ENCODE measurements around the gene RANBP17.
"Not testable (repeated sequence)": the region's sequence is repeated elsewhere in the genome, so short reads cannot be mapped to it uniquely, and the experiment has no call there.

RANBP17 gene

DNA sequence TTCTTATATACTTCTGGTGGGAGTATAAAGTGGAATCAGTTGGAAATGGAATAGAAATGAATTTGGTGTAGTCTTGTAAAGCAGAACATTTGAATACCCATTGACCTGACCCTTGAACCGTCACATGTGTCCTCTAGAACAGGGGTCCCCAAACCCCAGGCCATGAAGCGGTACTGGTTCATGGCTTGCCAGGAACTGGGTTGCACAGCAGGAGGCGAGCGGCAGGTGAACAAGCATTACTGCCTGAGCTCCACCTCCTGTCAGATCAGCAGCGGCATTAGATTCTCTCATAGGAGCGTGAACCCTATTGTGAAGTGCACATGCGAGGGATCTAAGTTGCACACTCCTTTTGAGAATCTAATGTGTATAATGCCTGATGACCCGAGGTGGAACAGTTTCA, 80.0 kb downstream of the RANBP17 start:
- no peak for DNase-seq (ENCODE audit: low spot score)

DNA sequence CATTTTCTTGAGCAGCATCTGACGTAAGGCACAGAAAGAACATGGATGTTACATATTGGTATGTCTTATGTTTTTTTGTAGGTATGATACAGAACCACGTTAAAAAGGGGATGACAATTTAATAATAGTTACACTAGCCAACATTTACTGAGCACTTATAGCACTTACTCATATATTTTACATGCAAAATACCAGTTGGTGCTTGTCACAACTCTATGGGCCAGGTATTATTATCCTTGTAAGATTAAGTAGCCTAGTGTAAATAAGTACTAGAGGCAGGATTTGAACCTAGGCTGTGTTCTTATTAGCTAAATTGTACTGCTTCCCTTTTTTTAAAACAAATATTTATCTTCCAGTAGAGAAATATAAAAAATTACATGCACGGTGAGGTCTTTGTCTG, 83.5 kb downstream of the RANBP17 start:
- DNase-seq (ENCODE audit: low spot score) = no peak

DNA sequence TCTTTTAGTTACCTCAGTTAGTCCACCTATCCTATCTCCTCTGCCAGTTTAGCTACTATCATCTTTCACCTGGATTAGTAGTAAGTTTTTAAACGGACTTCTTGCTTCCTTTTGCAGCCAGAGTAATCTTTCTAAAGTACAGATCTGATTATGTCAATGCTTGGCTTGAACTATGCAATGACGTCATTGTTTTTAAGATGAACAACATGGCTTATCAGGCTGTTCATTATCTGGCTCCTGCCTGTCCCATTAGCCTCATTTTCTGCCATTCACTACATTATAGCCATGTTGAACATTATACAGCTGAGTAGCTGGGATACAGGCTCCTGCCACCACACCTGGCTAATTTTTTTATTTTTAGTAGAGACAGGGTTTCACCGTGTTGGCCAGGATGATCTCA, 98.7 kb downstream of the RANBP17 start:
- no peak for DNase-seq (ENCODE audit: low spot score)

DNA sequence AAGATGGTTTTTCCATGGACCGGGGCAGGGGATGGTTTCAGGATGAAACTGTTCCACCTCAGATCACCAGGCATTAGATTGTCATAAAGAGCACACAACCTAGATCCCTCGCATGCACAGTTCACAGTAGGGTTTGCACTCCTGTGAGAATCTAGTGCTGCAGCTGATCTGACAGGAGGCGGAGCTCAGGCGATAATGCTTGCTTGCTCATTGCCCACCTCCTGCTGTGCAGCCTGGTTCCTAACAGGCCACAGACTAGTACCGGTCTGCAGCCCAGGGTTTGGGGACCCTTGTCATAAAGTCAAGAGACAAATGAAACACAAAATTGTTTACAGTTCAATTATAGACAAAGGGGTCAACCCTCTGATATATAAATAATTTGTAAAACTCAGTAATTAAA, 101.7 kb downstream of the RANBP17 start:
- no peak for DNase-seq (ENCODE audit: low spot score)

DNA sequence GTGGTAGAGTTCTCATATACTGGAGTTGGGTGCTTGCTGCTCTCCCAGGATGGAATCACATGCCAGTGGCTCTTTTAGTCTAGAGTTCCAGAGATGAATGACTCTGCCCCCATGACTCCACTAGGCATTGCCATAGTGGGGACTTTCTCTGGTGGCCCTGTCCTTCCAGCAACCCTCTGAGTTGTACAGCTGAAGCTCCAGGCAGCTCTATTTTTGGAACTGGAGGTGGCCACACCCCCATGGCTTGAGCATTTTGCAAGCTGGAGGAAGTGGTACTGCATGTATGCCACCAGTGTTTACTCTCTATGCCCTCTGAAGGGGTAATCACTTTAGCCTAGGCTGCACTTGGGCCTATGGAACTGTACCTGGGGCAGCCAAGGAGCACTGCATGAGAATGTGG, 112.6 kb downstream of the RANBP17 start:
- no peak for DNase-seq (ENCODE audit: low spot score)

DNA sequence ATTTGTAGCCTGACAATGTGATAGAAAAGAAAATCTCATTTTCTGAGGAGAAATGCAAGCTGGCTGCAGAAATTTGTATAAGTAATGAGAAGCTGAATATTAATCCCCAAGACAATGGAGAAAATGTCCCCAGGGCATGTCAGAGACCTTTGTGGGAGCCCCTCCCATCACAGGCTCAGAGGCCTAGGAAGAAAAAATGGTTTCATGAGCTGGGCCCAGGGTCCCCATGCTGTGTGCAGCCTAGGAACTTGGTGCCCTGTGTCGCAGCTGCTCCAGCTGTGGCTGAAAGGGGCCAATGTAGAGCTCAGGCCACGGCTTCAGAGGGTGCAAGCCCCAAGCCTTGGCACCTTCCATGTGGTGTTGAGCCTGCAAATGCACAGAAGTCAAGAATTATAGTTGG, 118.4 kb downstream of the RANBP17 start:
- DNase-seq (ENCODE audit: low spot score) = not testable (repeated sequence)

DNA sequence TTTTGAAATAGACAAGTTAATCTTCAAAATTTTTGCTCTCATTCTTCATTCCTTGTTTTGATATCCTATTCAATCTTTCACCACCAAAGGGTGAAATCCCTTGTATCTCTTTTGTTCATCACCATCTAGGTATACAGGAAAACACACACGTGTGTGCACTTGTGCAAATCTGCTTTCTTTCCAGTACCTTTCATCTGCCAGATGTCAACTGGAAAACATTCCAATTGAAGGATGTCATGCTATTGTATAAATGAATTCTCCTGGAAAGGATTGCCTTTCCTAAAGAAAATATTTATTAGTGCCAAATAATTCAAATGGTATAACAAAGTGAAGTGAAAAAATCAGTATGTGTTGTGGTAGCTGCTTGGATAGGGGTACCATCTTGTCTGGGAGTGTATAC, 123.7 kb downstream of the RANBP17 start:
- DNase-seq (ENCODE audit: low spot score) = no peak

DNA sequence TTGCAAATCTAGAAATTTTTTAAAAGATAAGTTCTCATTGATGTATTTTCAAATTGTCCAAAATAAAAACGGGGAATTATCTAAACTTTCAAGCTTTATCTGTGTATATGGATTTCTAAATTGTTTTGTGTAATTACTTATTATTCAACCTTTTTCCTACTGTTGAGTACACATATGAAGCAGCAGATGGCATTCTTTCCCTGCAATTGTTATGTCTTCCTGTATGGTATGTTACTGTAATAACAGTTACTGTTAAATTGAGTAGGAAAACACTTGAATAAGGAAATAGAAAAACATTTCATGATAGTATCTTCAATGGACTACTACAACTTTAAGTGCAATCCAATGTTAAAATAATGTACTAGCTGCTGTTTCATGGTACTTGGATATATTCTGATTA, 124.8 kb downstream of the RANBP17 start:
- DNase-seq (ENCODE audit: low spot score) = peak; percentile 15

DNA sequence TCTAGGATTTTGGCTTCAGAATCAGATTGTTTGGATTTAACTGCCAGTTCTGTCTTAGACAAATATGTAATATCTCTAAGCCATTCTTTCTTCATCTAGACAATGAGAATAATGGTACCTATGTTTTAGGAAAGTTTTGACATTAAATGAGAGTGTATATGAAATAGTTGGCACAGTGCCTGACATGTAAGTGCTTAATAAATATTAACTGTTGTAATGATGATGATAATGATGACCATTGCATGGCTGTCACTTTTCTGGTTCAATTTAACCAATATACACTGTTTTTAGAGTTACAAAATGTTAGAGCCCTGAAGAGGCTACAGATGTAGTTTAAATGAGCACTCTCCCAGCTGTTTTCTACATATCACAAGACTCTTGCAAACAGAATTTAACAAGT, 131.7 kb downstream of the RANBP17 start:
- DNase-seq (ENCODE audit: low spot score) = no peak

DNA sequence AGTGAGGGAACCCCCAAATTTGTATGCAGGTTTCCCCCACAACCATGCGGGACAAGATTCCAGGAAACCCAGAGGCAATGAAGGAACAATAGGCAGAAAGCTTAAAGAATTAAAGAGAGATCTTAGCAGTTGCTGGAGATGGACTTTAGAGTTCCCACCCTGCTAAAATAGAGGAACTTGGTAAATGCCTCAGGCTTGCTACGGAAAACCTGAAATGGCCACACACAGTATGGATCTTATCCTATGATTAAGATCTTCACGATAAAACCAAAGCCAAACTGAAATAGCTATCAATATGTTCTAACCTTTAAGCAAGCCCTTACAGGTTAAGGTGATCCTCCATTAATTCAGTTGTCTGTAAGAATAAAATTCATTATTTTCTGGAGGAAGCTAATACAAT, 148.3 kb downstream of the RANBP17 start:
- DNase-seq (ENCODE audit: low spot score) = no peak

DNA sequence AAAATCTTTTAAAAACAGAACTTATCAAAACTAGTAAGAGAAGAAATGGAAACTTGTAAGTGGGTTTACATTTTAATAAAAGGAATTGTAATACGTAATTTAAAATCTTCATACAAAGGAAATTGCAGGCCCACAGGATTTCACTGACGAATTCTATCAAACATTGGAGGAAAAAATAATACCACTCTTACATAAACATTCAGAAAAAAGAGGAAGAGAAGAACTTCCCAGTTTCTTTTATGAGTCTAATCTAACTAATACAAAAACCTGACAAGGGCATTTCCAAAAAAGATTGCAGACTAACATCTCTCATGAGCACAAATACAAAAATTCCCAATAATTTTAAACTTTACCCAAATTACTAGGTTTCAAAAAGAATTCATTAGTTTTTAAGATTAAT, 149.0 kb downstream of the RANBP17 start:
- DNase-seq (ENCODE audit: low spot score) = no peak

DNA sequence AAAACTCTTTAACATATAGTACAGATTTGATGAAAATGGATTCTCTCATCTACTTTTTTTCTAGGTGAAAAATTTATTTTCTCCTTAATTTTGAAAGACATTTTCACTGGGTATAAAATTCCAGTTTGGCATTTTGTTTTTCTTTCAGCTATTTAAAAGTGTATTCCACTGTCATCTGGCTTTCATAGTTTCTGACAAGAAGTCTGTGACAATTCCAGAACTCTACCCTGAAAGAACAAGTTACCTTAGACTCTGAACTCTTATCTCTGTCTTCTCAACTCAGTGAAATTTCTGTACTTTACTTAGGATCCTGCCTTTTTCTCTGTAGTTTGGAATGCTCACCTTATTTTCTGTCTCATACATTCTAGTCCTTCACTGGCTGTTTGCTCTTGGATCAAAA, 161.7 kb downstream of the RANBP17 start:
- DNase-seq (ENCODE audit: low spot score) = no peak

DNA sequence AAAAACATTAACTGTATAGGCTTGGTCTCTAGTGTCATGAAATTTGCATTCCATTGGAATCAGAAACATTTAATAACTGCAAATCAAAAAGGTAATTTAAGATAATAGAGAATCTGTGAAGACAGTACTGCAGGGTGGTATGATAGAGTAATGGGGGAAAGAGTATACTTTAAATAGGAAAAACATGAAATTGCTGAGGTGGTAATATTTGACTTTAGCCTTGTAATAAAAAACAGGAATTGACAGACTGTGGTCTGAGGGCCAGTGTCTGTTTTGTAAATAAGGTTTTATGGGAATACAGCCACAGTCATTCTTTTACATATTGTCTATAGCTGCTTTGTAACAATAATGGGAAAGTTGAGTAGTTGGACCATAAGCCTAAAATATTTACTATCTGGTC, 162.3 kb downstream of the RANBP17 start:
- DNase-seq (ENCODE audit: low spot score) = no peak

DNA sequence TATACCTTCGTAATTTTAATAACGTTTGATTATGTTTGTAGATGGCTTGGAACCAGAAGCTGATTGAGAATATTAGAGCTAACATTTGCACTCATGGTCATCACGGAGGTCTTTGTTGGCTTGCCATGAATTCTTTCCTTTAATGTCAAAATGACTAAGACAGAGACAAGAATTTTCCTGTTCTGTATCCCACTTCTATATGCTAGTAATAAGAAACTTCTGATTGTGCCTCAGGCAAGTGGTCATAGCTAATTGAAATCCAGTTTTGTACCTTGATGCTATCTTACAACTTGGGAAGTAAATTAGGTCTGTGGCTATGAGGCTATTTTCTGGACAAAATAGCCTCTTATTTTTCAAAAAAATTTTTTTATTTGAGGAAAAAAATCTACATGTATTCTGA, 167.6 kb downstream of the RANBP17 start:
- DNase-seq (ENCODE audit: low spot score) = no peak

DNA sequence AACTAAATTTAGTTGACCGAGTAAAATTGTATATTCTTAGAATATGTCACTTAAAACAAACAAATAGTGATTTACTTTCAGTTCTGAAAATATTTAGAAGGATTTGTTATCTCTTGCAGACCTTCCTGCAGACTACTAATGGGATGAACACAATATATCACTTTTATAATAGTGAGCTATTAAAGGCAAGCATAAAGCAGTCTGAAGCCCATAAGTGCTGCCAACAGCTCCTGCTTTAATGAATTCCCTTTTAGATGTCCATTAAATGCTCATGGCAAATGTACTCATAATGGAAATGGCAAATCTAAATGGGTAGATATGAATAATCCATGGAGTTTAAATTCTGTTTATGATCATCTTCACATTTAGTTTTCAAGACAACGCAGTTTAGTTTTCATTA, 170.2 kb downstream of the RANBP17 start:
- no peak for DNase-seq (ENCODE audit: low spot score)

DNA sequence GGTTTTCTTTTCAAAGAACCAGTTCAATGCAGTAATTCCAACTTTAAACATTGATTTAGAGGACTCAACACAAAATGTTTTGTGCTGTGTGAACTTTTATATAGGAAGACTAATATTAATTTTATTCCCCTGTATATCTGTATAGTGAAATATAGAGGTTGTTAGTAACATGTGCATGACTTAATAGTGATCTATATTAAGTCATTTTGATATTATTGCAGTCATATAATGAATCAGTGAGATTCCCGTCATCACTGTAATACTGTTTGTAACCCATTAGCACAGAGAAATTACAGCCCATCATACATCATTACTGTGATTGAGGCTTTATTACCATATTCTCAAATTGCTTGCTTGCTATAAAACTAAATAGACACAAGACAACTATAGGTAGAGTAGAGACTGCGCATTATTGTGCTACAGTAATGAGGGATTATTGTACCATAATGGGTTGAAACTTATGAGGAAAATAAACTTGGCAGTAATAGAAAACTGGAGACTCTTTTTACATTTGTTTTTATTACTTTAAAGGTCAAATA, 170.7 kb downstream of the RANBP17 start:
- no peak for DNase-seq (ENCODE audit: low spot score)

DNA sequence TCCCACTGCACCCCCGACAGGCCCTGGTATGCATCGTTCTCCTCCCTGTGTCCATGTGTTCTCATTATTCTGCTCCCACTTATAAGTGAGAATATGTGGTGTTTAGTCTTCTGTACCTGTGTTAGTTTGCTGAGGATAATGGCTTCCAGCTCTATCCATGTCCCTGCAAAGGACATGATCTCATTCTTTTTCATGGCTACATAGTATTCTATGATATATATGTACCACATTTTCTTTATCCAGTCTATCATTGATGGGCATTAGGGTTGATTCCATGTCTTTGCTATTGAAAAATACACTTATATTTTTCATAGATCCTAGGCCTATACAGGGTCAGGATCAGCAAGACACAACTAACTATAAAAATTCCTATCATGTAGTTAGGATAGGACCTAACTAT, 180.1 kb downstream of the RANBP17 start:
- DNase-seq (ENCODE audit: low spot score) = not testable (repeated sequence)

DNA sequence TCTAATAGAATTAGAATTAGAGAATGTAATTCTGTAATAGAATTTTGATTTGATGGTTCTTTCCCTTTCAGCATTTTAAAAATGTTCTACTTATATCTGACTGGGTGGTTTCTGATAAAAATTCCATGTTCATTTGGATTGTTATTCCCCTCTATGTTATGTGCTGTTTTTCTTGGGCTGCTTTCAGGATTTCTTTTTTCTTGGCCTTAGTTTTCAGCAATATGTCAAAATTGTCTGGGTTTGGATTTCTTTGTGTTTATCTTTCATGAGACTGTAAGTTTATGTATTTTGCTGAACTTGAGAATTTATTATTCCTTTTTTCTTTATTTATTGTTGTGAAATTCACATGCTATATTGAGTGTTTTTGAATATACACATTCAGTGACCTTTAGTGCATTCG, 189.1 kb downstream of the RANBP17 start:
- DNase-seq (ENCODE audit: low spot score) = no peak

DNA sequence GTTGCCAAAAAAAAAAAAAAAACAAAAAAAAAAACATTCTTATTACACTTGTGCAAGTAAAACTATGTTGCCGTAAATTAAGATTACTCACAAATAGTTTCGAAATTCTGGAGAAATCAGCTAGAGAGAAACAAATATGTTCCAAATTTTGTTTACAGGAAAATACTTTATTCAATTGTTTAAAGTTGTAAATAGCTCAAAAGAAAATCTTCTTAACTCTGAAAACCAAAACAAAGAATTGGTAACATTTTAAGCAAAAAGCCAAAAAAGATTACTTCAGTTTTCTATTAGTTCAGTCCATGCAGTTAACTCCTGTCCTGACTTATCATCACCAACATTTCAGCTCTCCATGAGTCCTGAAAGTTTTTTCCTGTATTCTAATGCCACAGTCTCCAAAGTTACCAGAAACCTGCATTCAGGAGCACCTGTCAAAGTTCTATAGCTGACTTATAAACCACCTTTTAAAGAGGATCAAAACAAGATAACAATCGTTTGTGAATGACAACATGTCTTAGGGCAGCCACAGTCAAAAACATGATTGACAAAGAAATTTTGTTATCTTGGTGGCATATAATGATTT, 194.1 kb downstream of the RANBP17 start:
- DNase-seq (ENCODE audit: low spot score) = peak; percentile 17

DNA sequence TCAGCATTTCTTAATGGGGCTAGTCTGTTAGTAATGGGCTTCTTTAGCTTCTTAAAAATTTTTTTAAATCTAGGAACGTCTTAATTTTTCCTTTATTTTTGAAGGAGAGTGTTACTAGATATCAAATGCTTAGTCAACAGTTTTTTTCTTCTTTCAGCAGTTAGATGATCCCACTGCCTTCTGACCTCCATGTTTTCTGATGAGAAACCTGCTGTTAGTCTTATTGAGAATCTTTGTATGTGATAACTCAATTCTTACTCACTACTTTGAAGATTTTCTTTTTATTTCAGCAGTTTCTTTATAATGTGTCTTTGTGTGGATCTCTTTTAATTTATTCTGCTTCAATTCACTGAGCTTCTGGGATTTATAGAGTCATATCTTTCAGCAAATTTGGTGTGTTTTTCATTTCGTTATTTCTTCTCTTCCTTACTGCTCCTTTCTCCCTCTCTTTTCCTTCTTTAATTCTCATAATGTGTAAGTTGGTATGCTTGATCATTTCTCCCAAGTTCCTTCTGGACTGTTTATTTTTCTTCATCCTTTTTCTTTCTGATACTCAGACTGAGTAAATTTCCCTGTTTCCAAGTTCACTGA, 205.8 kb downstream of the RANBP17 start:
- DNase-seq (ENCODE audit: low spot score) = no peak

DNA sequence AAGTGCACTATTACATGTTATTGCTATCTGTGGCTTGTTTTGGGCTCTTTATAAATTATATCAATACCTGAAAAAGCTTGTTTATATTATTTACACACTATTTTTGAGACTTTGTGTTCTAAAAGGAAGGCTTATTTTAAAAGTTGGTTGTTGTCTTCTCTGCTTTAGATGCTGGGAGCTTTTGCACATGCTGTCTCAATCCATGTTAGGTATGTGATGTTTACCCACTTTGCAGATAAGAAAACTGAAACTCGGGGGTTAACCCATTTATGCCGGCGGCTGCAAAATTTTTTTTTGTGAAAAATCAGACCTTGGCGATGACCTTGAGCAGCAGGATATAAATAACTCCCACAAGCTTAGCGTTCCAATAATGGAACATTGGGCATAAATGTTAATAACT, 212.9 kb downstream of the RANBP17 start:
- DNase-seq (ENCODE audit: low spot score) = no peak

DNA sequence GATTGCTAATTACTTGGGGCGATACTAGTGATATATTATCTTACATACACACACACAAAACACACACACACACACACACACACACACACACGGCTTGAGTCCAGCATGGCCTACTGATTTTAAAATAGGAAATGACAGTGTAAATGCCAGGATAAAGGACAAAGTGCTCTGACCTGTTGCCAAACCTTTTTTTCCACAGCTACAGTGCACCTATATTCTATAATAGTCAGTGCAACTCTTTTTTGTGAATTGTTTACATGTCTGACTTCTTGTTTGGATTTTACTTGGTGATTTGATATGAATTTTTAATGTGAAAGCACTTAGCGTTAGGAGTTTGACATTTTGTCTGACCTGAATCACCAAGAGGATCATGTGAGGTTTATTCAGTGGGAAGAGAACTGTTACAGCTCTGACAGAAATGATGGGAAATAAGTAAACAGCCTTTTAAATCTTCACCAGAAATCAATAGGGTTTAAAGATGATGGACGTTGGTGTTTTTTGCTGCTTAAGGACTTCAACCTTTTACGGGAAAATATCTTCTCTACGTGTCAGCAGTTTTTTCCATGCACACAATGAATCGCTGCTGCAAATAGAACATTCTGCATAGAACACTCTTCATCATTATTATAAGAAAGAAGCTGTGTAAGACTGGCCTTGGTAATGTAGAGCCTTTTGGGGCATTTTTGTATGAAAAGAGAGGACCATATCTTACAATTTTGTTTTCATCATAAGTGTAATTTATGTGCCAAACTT, 218.5 kb downstream of the RANBP17 start:
- DNase-seq (ENCODE audit: low spot score) = no peak

DNA sequence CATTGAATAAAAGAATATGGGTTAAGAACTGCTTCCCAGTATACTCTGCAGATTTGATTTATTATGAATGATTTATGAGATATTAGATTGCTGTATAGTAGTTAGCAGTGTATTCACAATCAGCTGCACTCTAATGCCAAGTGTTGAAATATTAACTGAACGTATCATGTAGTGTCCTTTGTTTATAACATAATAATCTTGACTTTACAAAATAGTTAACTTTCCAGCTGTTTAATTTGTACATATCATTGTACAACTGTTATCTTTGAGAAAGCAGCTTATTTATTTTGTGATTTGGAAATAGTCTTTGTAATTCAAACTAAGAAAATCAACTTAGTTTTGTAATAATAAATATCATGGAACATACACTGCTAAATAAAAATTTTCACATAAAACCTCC, 219.5 kb downstream of the RANBP17 start:
- DNase-seq (ENCODE audit: low spot score) = no peak

DNA sequence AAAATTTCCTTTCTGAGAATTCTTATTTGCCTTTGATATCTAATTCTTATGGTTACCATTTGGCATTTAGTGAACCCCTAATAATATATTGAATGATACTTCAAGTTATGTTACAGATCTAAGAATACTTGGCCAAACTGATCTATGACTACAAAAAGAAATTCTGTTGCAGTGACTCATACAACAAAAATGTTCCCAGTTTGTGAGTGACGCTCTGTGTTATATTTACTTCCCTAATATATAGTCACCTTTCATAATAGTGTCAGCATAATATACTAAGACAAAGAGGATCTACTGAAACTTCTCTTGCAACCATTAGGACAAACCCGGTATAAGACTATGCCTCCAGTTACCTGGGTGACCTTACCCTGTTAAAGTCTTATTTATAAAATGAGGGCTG, 230.4 kb downstream of the RANBP17 start:
- no peak for DNase-seq (ENCODE audit: low spot score)
